NCI-H1048 (cell line): ENCODE measurements around the gene EML2.
"Not testable (repeated sequence)": the region's sequence is repeated elsewhere in the genome, so short reads cannot be mapped to it uniquely, and the experiment has no call there.

Experiments used
- DNase-seq: peaks from one replicate; lab custom pipeline; 2025; lab: John Stamatoyannopoulos, UW

EML2 gene

GRCh38 chr19:45653634-45654033 is 14.4 kb upstream of the EML2 start:
- DNase-seq, result no peak

- no peak for DNase-seq
Observed at GRCh38 chr19:45650722-45651121, 11.5 kb upstream of the EML2 start.

GRCh38 chr19:45646345-45646698 is 7.1 kb upstream of the EML2 start:
- no peak for DNase-seq

- no peak for DNase-seq
Observed at GRCh38 chr19:45645631-45646344, 6.6 kb upstream of the EML2 start.

GRCh38 chr19:45645068-45645630 is 6.0 kb upstream of the EML2 start:
- DNase-seq, result no peak

GRCh38 chr19:45643927-45644771 is 5.0 kb upstream of the EML2 start:
- DNase-seq, result no peak

- DNase-seq, result no peak
Observed at GRCh38 chr19:45643024-45643926, 4.1 kb upstream of the EML2 start.

- DNase-seq, result peak; percentile 77
Observed at GRCh38 chr19:45641274-45642105, 2.3 kb upstream of the EML2 start.

- no peak for DNase-seq
Observed at GRCh38 chr19:45640849-45641273, 1.7 kb upstream of the EML2 start.

- DNase-seq, result no peak
Observed at GRCh38 chr19:45637890-45638667, 1.1 kb downstream of the EML2 start.

- no peak for DNase-seq
Observed at GRCh38 chr19:45636902-45637301, 2.3 kb downstream of the EML2 start.

- DNase-seq, result no peak
Observed at GRCh38 chr19:45636275-45636674, 2.9 kb downstream of the EML2 start.

- no peak for DNase-seq
Observed at GRCh38 chr19:45632468-45633196, 6.6 kb downstream of the EML2 start.

- no peak for DNase-seq
Observed at GRCh38 chr19:45630463-45630862, 8.7 kb downstream of the EML2 start.

- DNase-seq, result no peak
Observed at GRCh38 chr19:45629704-45630103, 9.5 kb downstream of the EML2 start.

GRCh38 chr19:45628219-45628618 is 11.0 kb downstream of the EML2 start:
- not testable (repeated sequence) for DNase-seq

GRCh38 chr19:45623984-45624383 is 15.2 kb downstream of the EML2 start:
- DNase-seq, result no peak

GRCh38 chr19:45621976-45622503 is 17.2 kb downstream of the EML2 start:
- no peak for DNase-seq

- DNase-seq, result no peak
Observed at GRCh38 chr19:45621389-45621788, 17.8 kb downstream of the EML2 start.

- DNase-seq, result no peak
Observed at GRCh38 chr19:45616704-45617017, 22.5 kb downstream of the EML2 start.
